IMR-90 (cell line): ENCODE measurements around the gene NOTCH2. TPM values are rescaled to one million over a fixed set of nuclear protein-coding genes. Genes with fewer than 3 reads are reported as not detected.

Experiments used
- ATAC-seq: fragments of 200-7000 bp; cut with Tn5 transposase; 2 replicates; pipeline ENCODE4 v1.9.1; 2020; ENCODE audit warnings: low read depth, mild to moderate bottlenecking, moderate library complexity
- BruUV-seq: library from RNA; stranded (reverse); fragments of 400-500 nt; replicated peaks from 2 replicates; lab custom pipeline; 2021; lab: Mats Ljungman, UMichigan
- CTCF ChIA-PET: fragments of 300-600 bp; formaldehyde crosslinking; extraction: SDS; loops from one replicate; lab custom pipeline; 2021; ENCODE audit warnings: antibody characterized with exemption; lab: Yijun Ruan, JAX
- POLR2A ChIA-PET: fragments of 300-600 bp; sonication (Branson Sonifier 250); formaldehyde crosslinking; loops from one replicate; lab custom pipeline; 2022; ENCODE audit warnings: antibody characterized with exemption; ENCODE audit not compliant: unreplicated experiment; lab: Charles Lee
- DNase-seq: peaks from one replicate; pipeline ENCODE4 v3.0.0; 2013
- H2AFZ ChIP-seq: replicated peaks from 2 replicates; pipeline ENCODE3; 2013; ENCODE audit warnings: low read length, mild to moderate bottlenecking; ENCODE audit not compliant: poor library complexity
- H2AK5ac ChIP-seq: 2 replicates; pipeline ENCODE4 v1.6.1; 2013; ENCODE audit warnings: low read depth, low read length, inconsistent platforms
- H2AK9ac ChIP-seq: replicated peaks from 2 replicates; pipeline ENCODE3; 2013; ENCODE audit warnings: mild to moderate bottlenecking, low read depth, low read length, moderate library complexity; ENCODE audit not compliant: poor library complexity
- H2BK120ac ChIP-seq: 2 replicates; pipeline ENCODE4 v1.6.1; 2013; ENCODE audit warnings: low read depth, low read length, inconsistent platforms
- H2BK15ac ChIP-seq: 3 replicates; pipeline ENCODE4 v1.6.1; 2013; ENCODE audit warnings: low read depth, low read length, inconsistent platforms
- H2BK20ac ChIP-seq: 2 replicates; pipeline ENCODE4 v1.6.1; 2013; ENCODE audit warnings: low read depth, mild to moderate bottlenecking, inconsistent platforms, low read length, moderate library complexity
- H2BK5ac ChIP-seq: 2 replicates; pipeline ENCODE4 v1.6.1; 2013; ENCODE audit warnings: mild to moderate bottlenecking, low read depth, low read length, inconsistent platforms; ENCODE audit not compliant: poor library complexity, severe bottlenecking
- H3K14ac ChIP-seq: replicated peaks from 2 replicates; pipeline ENCODE4 v1.6.1; 2013; ENCODE audit warnings: low read depth, low read length, inconsistent platforms
- H3K18ac ChIP-seq: 2 replicates; pipeline ENCODE4 v1.6.1; 2013; ENCODE audit warnings: low read depth, low read length, control low read depth
- H3K23ac ChIP-seq: 2 replicates; pipeline ENCODE4 v1.6.1; 2013; ENCODE audit warnings: low read depth, low read length, inconsistent platforms
- H3K27ac ChIP-seq: 2 replicates; pipeline ENCODE4 v1.5.1; 2013; ENCODE audit warnings: mild to moderate bottlenecking, control low read depth, low read length; ENCODE audit not compliant: insufficient read depth
- H3K27me3 ChIP-seq: 2 replicates; pipeline ENCODE4 v1.6.1; 2013; ENCODE audit warnings: low read length; ENCODE audit not compliant: control insufficient read depth, insufficient read depth
- H3K36me3 ChIP-seq: 2 replicates; pipeline ENCODE4 v1.6.1; 2013; ENCODE audit warnings: low read length, mixed read lengths; ENCODE audit not compliant: control insufficient read depth, insufficient read depth
- H3K4ac ChIP-seq: 2 replicates; pipeline ENCODE4 v1.6.1; 2013; ENCODE audit warnings: low read depth, low read length, inconsistent platforms
- H3K4me1 ChIP-seq: 2 replicates; pipeline ENCODE4 v1.6.1; 2013; ENCODE audit warnings: low read length, mixed read lengths; ENCODE audit not compliant: control insufficient read depth, insufficient read depth
- H3K4me2 ChIP-seq: 2 replicates; pipeline ENCODE4 v1.6.1; 2013; ENCODE audit warnings: low read depth, mild to moderate bottlenecking, control low read depth, low read length, moderate library complexity
- H3K4me3 ChIP-seq: 2 replicates; pipeline ENCODE4 v1.5.1; 2013; ENCODE audit warnings: low read depth, mild to moderate bottlenecking, control low read depth, low read length, moderate library complexity; ENCODE audit not compliant: insufficient read depth
- H3K56ac ChIP-seq: 2 replicates; pipeline ENCODE4 v1.6.1; 2013; ENCODE audit warnings: low read length, inconsistent platforms; ENCODE audit not compliant: insufficient read depth; ENCODE audit errors: extremely low read depth
- H3K79me1 ChIP-seq, 2 experiments: 2 replicates each; pipeline ENCODE4 v1.6.1; 2013; ENCODE audit warnings: low read length in 2 of 2, inconsistent platforms in 1 of 2, low read depth in 1 of 2
- H3K9ac ChIP-seq: 2 replicates; pipeline ENCODE4 v1.6.1; 2013; ENCODE audit warnings: low read depth, low read length, control low read depth
- H3K9me1 ChIP-seq: 2 replicates; pipeline ENCODE4 v1.6.1; 2013; ENCODE audit warnings: low read length, inconsistent platforms; ENCODE audit not compliant: insufficient read depth
- H3K9me3 ChIP-seq: 2 replicates; pipeline ENCODE4 v1.6.1; 2013; ENCODE audit warnings: low read length; ENCODE audit not compliant: control insufficient read depth, insufficient read depth
- H4K20me1 ChIP-seq: 2 replicates; pipeline ENCODE4 v1.6.1; 2013; ENCODE audit warnings: low read length, inconsistent platforms; ENCODE audit not compliant: insufficient read depth
- H4K5ac ChIP-seq: 2 replicates; pipeline ENCODE4 v1.6.1; 2013; ENCODE audit warnings: mild to moderate bottlenecking, low read depth, low read length, control low read depth
- H4K8ac ChIP-seq, 2 experiments: 2 replicates each; pipeline ENCODE4 v1.6.1; 2013; ENCODE audit warnings: low read depth in 2 of 2, low read length in 2 of 2, control low read depth in 1 of 2, inconsistent platforms in 1 of 2
- H4K91ac ChIP-seq: 2 replicates; pipeline ENCODE4 v1.6.1; 2013; ENCODE audit warnings: low read depth, low read length, inconsistent platforms; ENCODE audit not compliant: insufficient read depth
- BHLHE40 ChIP-seq: fragments of 150-350 bp; IDR thresholded peaks from 2 replicates; pipeline ENCODE4 v1.6.1; 2016; ENCODE audit warnings: mild to moderate bottlenecking, low read depth, low read length
- CEBPB ChIP-seq: IDR thresholded peaks from 2 replicates; pipeline ENCODE4 v1.6.1; 2012; ENCODE audit warnings: low read depth, low read length, improper control_type of control experiment
- CHD1 ChIP-seq: IDR thresholded peaks from 2 replicates; pipeline ENCODE4 v1.6.1; 2012; ENCODE audit warnings: low read depth, low read length, improper control_type of control experiment
- CTCF ChIP-seq: conservative IDR thresholded peaks from 2 replicates; pipeline ENCODE4 v1.5.1; 2012; ENCODE audit warnings: mild to moderate bottlenecking, low read depth, low read length, improper control_type of control experiment
- FOS ChIP-seq: fragments of 150-350 bp; IDR thresholded peaks from 2 replicates; pipeline ENCODE4 v1.6.1; 2016; ENCODE audit warnings: low read depth, low read length
- MAFK ChIP-seq: IDR thresholded peaks from 2 replicates; pipeline ENCODE4 v1.6.1; 2012; ENCODE audit warnings: low read depth, low read length, improper control_type of control experiment
- MAZ ChIP-seq: IDR thresholded peaks from 2 replicates; pipeline ENCODE4 v1.6.1; 2012; ENCODE audit warnings: low read depth, mild to moderate bottlenecking, low read length, improper control_type of control experiment, moderate library complexity, borderline replicate concordance
- MXI1 ChIP-seq: IDR thresholded peaks from 2 replicates; pipeline ENCODE4 v1.6.1; 2012; ENCODE audit warnings: low read depth, mild to moderate bottlenecking, low read length, moderate library complexity, borderline replicate concordance
- NFE2L2 ChIP-seq: fragments of 150-350 bp; IDR thresholded peaks from 2 replicates; pipeline ENCODE4 v1.6.1; 2016; ENCODE audit warnings: low read depth, mild to moderate bottlenecking, low read length
- POLR2A ChIP-seq: IDR thresholded peaks from 2 replicates; pipeline ENCODE4 v1.6.1; 2012; ENCODE audit warnings: mild to moderate bottlenecking, low read depth, low read length
- RAD21 ChIP-seq: IDR thresholded peaks from 2 replicates; pipeline ENCODE4 v1.6.1; 2012; ENCODE audit warnings: low read length, improper control_type of control experiment
- RFX5 ChIP-seq: IDR thresholded peaks from 2 replicates; pipeline ENCODE4 v1.8.0; 2012; ENCODE audit warnings: low read depth, mild to moderate bottlenecking, low read length, moderate library complexity
- SMC3 ChIP-seq: fragments of 150-350 bp; IDR thresholded peaks from 2 replicates; pipeline ENCODE4 v1.6.1; 2016; ENCODE audit warnings: low read depth, mild to moderate bottlenecking, antibody characterized with exemption, low read length, moderate library complexity
- WGBS, 2 experiments: methylation state at CpG; one replicate each; pipeline versions ENCODE4 v1.1.5 to v1.1.7; 2013; ENCODE audit warnings: missing lambda C conversion rate in 2 of 2; ENCODE audit not compliant: insufficient read length in 1 of 2; ENCODE audit errors: extremely low coverage in 2 of 2; 5-methylcytosine and 5-hydroxymethylcytosine counted together
- dilution Hi-C: fragments of 300-500 bp; cut with HindIII; formaldehyde crosslinking; loops from one replicate; pipeline ENCODE4 v1.14.3; 2018; ENCODE audit warnings: low sequenced_read_pairs; ENCODE audit not compliant: unreplicated experiment
- in situ Hi-C: fragments of 300-500 bp; cut with MboI; formaldehyde crosslinking; loops from 3 replicates; pipeline ENCODE4 v1.14.3; 2019; ENCODE audit warnings: low sequenced_read_pairs, inconsistent platforms, mixed read lengths
- intact Hi-C: fragments of 100-400 bp; cut with micrococcal nuclease; formaldehyde crosslinking; loops from 2 replicates; pipeline ENCODE4 v1.10.0; 2022
- polyA plus RNA-seq, 3 experiments: library from polyadenylated mRNA; depleted of rRNA; stranded (reverse); fragments of >200 nt; gene quantifications; 2 replicates each; pipeline ENCODE4 v1.2.3, GENCODE V29; 2012; ENCODE audit warnings: low replicate concordance in 1 of 3
- total RNA-seq: library from RNA; depleted of rRNA; stranded (reverse); fragments of >200 nt; gene quantifications from 2 replicates; pipeline ENCODE4 v1.2.3, GENCODE V29; 2012
- TF ChIP-seq, protein P1 (sequence below): fragments of 150-350 bp; IDR thresholded peaks from 2 replicates; pipeline ENCODE4 v1.6.1; 2016; ENCODE audit warnings: low read depth, mild to moderate bottlenecking, low read length, moderate library complexity, borderline replicate concordance
- TF ChIP-seq, protein P2 (sequence below): fragments of 150-350 bp; IDR thresholded peaks from 2 replicates; pipeline ENCODE4 v1.6.1; 2017; ENCODE audit warnings: mild to moderate bottlenecking, antibody characterized with exemption, low read length, low read depth

The NOTCH2 gene
- total and polyA plus RNA-seq, 2 of the 4 experiments (the other 2 are of a cell fraction): 40.4 to 131 TPM

DNA sequence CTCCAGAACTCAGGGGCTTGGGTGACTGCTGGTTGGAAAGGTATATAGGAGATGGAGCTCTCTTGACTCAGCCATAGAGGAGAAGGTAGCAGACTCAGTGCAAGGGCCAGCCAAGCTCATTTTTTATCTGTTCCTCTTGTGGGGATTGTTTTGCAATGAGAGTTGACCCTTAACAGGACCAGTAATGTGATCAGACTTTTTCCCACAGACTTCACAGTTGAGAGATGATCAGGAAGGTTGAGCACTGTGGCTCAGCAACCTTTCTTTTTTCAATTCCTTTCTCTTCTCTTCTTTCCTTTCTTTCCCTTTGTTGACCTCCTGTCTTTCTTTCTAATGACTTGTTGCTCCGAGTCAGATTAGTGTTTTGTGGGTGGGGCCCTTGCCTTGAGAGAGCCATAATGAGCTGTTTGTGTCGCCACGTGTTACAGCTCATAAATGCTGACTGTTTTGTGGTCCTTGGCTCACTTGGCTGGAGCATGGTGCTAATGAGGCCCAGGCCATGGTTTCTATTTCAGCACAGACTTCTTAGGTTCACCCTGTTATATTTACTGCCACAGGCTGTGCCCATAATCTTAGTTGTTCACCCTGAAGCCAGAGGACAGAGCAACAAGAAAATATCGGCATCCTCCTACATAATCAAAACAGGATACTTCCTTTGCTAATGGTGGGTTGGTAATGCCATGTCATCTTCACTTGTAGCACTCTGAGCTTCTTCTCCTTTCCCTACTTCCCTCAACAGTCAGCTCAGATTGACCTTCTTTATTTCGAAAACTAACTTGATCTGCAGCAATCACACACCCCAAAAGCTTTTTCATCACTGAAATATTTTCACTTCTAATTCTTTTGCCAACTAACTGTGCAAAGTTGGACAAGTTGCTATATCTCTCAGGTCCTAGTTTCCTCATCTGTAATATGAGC is 187.1 kb downstream of the NOTCH2 start:
- TF ChIP-seq CTCF: no peak
- TF ChIP-seq RAD21: no peak
- no peak for TF ChIP-seq BHLHE40
- no peak for TF ChIP-seq MAZ
- TF ChIP-seq FOS: no peak
- TF ChIP-seq, protein P1, sequence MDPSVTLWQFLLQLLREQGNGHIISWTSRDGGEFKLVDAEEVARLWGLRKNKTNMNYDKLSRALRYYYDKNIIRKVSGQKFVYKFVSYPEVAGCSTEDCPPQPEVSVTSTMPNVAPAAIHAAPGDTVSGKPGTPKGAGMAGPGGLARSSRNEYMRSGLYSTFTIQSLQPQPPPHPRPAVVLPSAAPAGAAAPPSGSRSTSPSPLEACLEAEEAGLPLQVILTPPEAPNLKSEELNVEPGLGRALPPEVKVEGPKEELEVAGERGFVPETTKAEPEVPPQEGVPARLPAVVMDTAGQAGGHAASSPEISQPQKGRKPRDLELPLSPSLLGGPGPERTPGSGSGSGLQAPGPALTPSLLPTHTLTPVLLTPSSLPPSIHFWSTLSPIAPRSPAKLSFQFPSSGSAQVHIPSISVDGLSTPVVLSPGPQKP: no peak
- TF ChIP-seq RFX5: no peak
- no peak for TF ChIP-seq MAFK
- no peak for TF ChIP-seq CHD1
- no peak for TF ChIP-seq CEBPB
- no peak for TF ChIP-seq SMC3
- no peak for TF ChIP-seq POLR2A
- no peak for TF ChIP-seq NFE2L2
- TF ChIP-seq, protein P2, sequence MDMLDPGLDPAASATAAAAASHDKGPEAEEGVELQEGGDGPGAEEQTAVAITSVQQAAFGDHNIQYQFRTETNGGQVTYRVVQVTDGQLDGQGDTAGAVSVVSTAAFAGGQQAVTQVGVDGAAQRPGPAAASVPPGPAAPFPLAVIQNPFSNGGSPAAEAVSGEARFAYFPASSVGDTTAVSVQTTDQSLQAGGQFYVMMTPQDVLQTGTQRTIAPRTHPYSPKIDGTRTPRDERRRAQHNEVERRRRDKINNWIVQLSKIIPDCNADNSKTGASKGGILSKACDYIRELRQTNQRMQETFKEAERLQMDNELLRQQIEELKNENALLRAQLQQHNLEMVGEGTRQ: no peak
- TF ChIP-seq MXI1: no peak
- Histone ChIP-seq H4K8ac (no peak overlapping the region), H4K91ac (no peak overlapping the region), H3K4me1 (peaks cover 2% of the 10 kb centered on the region), H3K36me3 (no peaks in the 10 kb centered on the region), H2BK120ac (no peak overlapping the region), H2AFZ (no peak overlapping the region), H3K23ac (no peak overlapping the region), H3K56ac (no peak overlapping the region), H3K4me2 (no peak overlapping the region), H4K5ac (no peak overlapping the region), H3K18ac (no peak overlapping the region), H3K27me3 (peaks cover 2% of the 10 kb centered on the region; the same call in 1 of the 2 replicates), H2AK9ac (no peak overlapping the region), H3K4me3 (no peak overlapping the region), H4K20me1 (no peaks in the 10 kb centered on the region), H3K9me1 (no peaks in the 10 kb centered on the region), H3K9me3 (no peaks in the 10 kb centered on the region), H3K14ac (no peak overlapping the region), H3K4ac (no peak overlapping the region), H3K79me1 (no peaks in the 10 kb centered on the region), H2BK5ac (no peak overlapping the region), H2BK20ac (no peak overlapping the region), H3K27ac (no peak overlapping the region), H2AK5ac (no peak overlapping the region), H2BK15ac (no peak overlapping the region), H3K9ac (no peak overlapping the region)
- no peak for ATAC-seq
- dilution Hi-C loops (no loop called here), in situ Hi-C loops (no loop called here), intact Hi-C loops (no loop called here)
- CTCF ChIA-PET: interaction anchor here (1.5 to 1.8 kb wide), 2 partner anchors 12 to 15 kb away, joined by 3 to 5 read pairs; no protein-coding TSS in a partner anchor
- POLR2A ChIA-PET: no interaction called here
- DNase-seq: peak; percentile 27
- BruUV-seq: no TSS peak
- 67% methylated on average over 1 of the region's 5 CpGs; no CpG with 5 or more reads in 1 of the 2 experiments for WGBS, 2 experiments
